Esophagus (tissue), 2 donors: ENCODE results near the gene THY1. TPM values are rescaled to one million over a fixed set of nuclear protein-coding genes. Genes with fewer than 3 reads are reported as not detected.
A peak's percentile ranks its signal among the peaks of the same experiment; 100 is the strongest.

Experiments
- H3K27ac ChIP-seq, 2 donors: one replicate each; pipeline ENCODE4 v1.5.1; 2013; ENCODE audit warnings: low read depth in 2 of 2, mild to moderate bottlenecking in 2 of 2, inconsistent platforms in 1 of 2, low read length in 1 of 2, moderate library complexity in 1 of 2
- H3K27me3 ChIP-seq, 2 donors: one replicate each; pipeline ENCODE4 v1.6.1; 2013; ENCODE audit warnings: low read length in 2 of 2, control low read depth in 1 of 2, mild to moderate bottlenecking in 1 of 2; ENCODE audit not compliant: insufficient read depth in 2 of 2, control insufficient read depth in 1 of 2
- H3K36me3 ChIP-seq, 2 donors: one replicate each; pipeline ENCODE4 v1.6.1; 2013; ENCODE audit warnings: low read length in 1 of 2; ENCODE audit not compliant: control insufficient read depth in 2 of 2, insufficient read depth in 2 of 2
- H3K4me1 ChIP-seq, 2 donors: one replicate each; pipeline ENCODE4 v1.6.1; 2013; ENCODE audit warnings: low read length in 1 of 2; ENCODE audit not compliant: control insufficient read depth in 2 of 2, insufficient read depth in 2 of 2
- H3K4me3 ChIP-seq, 2 donors: one replicate each; pipeline ENCODE4 v1.5.1; 2013; ENCODE audit warnings: low read length in 2 of 2, mild to moderate bottlenecking in 2 of 2, low read depth in 1 of 2, moderate library complexity in 1 of 2
- H3K9me3 ChIP-seq, 2 donors: one replicate each; pipeline ENCODE4 v1.6.1; 2013; ENCODE audit warnings: mild to moderate bottlenecking in 2 of 2, low read depth in 1 of 2, low read length in 1 of 2, moderate library complexity in 1 of 2; ENCODE audit not compliant: control insufficient read depth in 2 of 2, insufficient read depth in 1 of 2
- WGBS, 2 donors: extraction: QIAGEN DNeasy Blood & Tissue Kit; methylation state at CpG; one replicate each; pipeline ENCODE4 v1.1.7; 2013; 5-methylcytosine and 5-hydroxymethylcytosine counted together
- polyA plus RNA-seq, 2 donors: library from polyadenylated mRNA; stranded (reverse); fragments of 200-250 nt; gene quantifications; one replicate each; pipeline ENCODE4 v1.2.3, GENCODE V29; 2013
- donor health status: healthy with polysubstance abuse.
- donor health status: Bipolar disorder and iron deficiency.

Gene THY1
- polyA plus RNA-seq, 2 donors: 0.92 to 1.2 TPM

- Histone ChIP-seq H3K9me3 (no peaks in the 10 kb centered on the region), H3K27ac (no peak overlapping the region), H3K4me3 (no peak overlapping the region), H3K27me3 (no peaks in the 10 kb centered on the region), H3K36me3 (no peaks in the 10 kb centered on the region), H3K4me1 (peaks cover 0 to 6% of the 10 kb centered on the region in 2 donors)
- WGBS, 2 donors: 22 to 33% methylated on average over 21 of the region's 21 CpGs
Measured at GRCh38 chr11:119432484-119433357, 9.7 kb upstream of the THY1 start.

GRCh38 chr11:119431523-119431922 is 8.6 kb upstream of the THY1 start:
- 85 to 91% methylated on average over 7 of the region's 7 CpGs for WGBS, 2 donors
- Histone ChIP-seq H3K27ac (no peak overlapping the region), H3K27me3 (no peaks in the 10 kb centered on the region), H3K36me3 (no peaks in the 10 kb centered on the region), H3K4me1 (peaks cover 0 to 6% of the 10 kb centered on the region in 2 donors), H3K9me3 (no peaks in the 10 kb centered on the region), H3K4me3 (no peak overlapping the region)

- no peaks in the 10 kb centered on the region for H3K27me3 ChIP-seq
- no peak overlapping the region for H3K27ac ChIP-seq
- H3K9me3 ChIP-seq: no peaks in the 10 kb centered on the region
- H3K4me1 ChIP-seq: peaks cover 2 to 4% of the 10 kb centered on the region in 2 donors
- no peaks in the 10 kb centered on the region for H3K36me3 ChIP-seq
- 62 to 68% methylated on average over 5 of the region's 5 CpGs for WGBS, 2 donors
- no peak overlapping the region for H3K4me3 ChIP-seq
Measured at GRCh38 chr11:119427279-119427678, 4.3 kb upstream of the THY1 start.

GRCh38 chr11:119426142-119426541 is 3.2 kb upstream of the THY1 start:
- whole genome bisulfite sequencing, 2 donors: 52 to 58% methylated on average over 4 of the region's 4 CpGs
- no peaks in the 10 kb centered on the region for H3K27me3 ChIP-seq
- H3K9me3 ChIP-seq: no peaks in the 10 kb centered on the region
- H3K4me3 ChIP-seq: no peak overlapping the region
- H3K36me3 ChIP-seq: no peaks in the 10 kb centered on the region
- H3K27ac ChIP-seq: peak overlapping the region in 1 of 2 donors; percentile 63
- peaks cover 4 to 7% of the 10 kb centered on the region in 2 donors for H3K4me1 ChIP-seq

- 89 to 96% methylated on average over 2 of the region's 2 CpGs for WGBS, 2 donors
- Histone ChIP-seq H3K4me3 (no peak overlapping the region), H3K36me3 (no peaks in the 10 kb centered on the region), H3K4me1 (peaks cover 4 to 7% of the 10 kb centered on the region in 2 donors), H3K27ac (no peak overlapping the region), H3K9me3 (no peaks in the 10 kb centered on the region), H3K27me3 (no peaks in the 10 kb centered on the region)
Measured at GRCh38 chr11:119424775-119425174, 1.8 kb upstream of the THY1 start.

GRCh38 chr11:119424276-119424675 is 1.3 kb upstream of the THY1 start:
- H3K4me3 ChIP-seq: no peak overlapping the region
- H3K36me3 ChIP-seq: no peaks in the 10 kb centered on the region
- no peaks in the 10 kb centered on the region for H3K9me3 ChIP-seq
- H3K4me1 ChIP-seq: peaks cover 4 to 7% of the 10 kb centered on the region in 2 donors
- 81 to 88% methylated on average over 3 of the region's 3 CpGs for WGBS, 2 donors
- H3K27me3 ChIP-seq: no peaks in the 10 kb centered on the region
- no peak overlapping the region for H3K27ac ChIP-seq

GRCh38 chr11:119423509-119424254 is 710 bp upstream of the THY1 start:
- H3K27ac ChIP-seq: no peak overlapping the region
- peaks cover 4 to 8% of the 10 kb centered on the region in 2 donors for H3K4me1 ChIP-seq
- no peaks in the 10 kb centered on the region for H3K27me3 ChIP-seq

GRCh38 chr11:119421941-119422808 is 797 bp downstream of the THY1 start:
- Histone ChIP-seq H3K4me1 (peaks cover 8% of the 10 kb centered on the region in 2 donors), H3K27ac (no peak overlapping the region), H3K9me3 (no peaks in the 10 kb centered on the region), H3K27me3 (no peaks in the 10 kb centered on the region), H3K4me3 (peak overlapping the region; percentile 20 to 28), H3K36me3 (no peaks in the 10 kb centered on the region)
- 0 to 1% methylated on average over 47 to 49 of the region's 49 CpGs for WGBS, 2 donors

More at GRCh38 chr11:119423509-119424254, 710 bp upstream of the THY1 start:
- H3K36me3 ChIP-seq: no peaks in the 10 kb centered on the region
- no peak overlapping the region for H3K4me3 ChIP-seq
- H3K9me3 ChIP-seq: no peaks in the 10 kb centered on the region
- WGBS, 2 donors: 66 to 71% methylated on average over 14 of the region's 14 CpGs

GRCh38 chr11:119421351-119421750 is 1.6 kb downstream of the THY1 start:
- WGBS, 2 donors: 23 to 30% methylated on average over 8 of the region's 8 CpGs
- Histone ChIP-seq H3K4me1 (peaks cover 8% of the 10 kb centered on the region in 2 donors), H3K4me3 (peak overlapping the region in 1 of 2 donors; percentile 20), H3K36me3 (no peaks in the 10 kb centered on the region), H3K27ac (no peak overlapping the region), H3K27me3 (no peaks in the 10 kb centered on the region), H3K9me3 (no peaks in the 10 kb centered on the region)
